HG02623 (cell line): Measurements from ENCODE around the gene MYLK4.
"Not testable (repeated sequence)": the region's sequence is repeated elsewhere in the genome, so short reads cannot be mapped to it uniquely, and the experiment has no call there.

ENCODE experiments used
- ATAC-seq: cut with Tn5 transposase; IDR thresholded peaks from one replicate; pipeline ENCODE4 v1.9.1; 2021; ENCODE audit warnings: moderate library complexity; ENCODE audit not compliant: unreplicated experiment

MYLK4 gene

GRCh38 chr6:2780102-2780737 lies 29.5 kb upstream of the MYLK4 start:
- no peak for ATAC-seq

- no peak for ATAC-seq
Measured at GRCh38 chr6:2777249-2777648, 26.5 kb upstream of the MYLK4 start.

GRCh38 chr6:2775003-2775402 lies 24.3 kb upstream of the MYLK4 start:
- no peak for ATAC-seq

- ATAC-seq: no peak
Measured at GRCh38 chr6:2773449-2773848, 22.7 kb upstream of the MYLK4 start.

GRCh38 chr6:2772840-2773239 lies 22.1 kb upstream of the MYLK4 start:
- ATAC-seq: no peak

GRCh38 chr6:2771079-2771478 lies 20.4 kb upstream of the MYLK4 start:
- no peak for ATAC-seq

- ATAC-seq: no peak
Measured at GRCh38 chr6:2770171-2770570, 19.4 kb upstream of the MYLK4 start.

GRCh38 chr6:2768696-2769095 lies 18.0 kb upstream of the MYLK4 start:
- ATAC-seq: no peak

GRCh38 chr6:2767657-2768524 lies 17.2 kb upstream of the MYLK4 start:
- ATAC-seq: no peak

- no peak for ATAC-seq
Measured at GRCh38 chr6:2766767-2767656, 16.3 kb upstream of the MYLK4 start.

- peak; percentile 19 for ATAC-seq
Measured at GRCh38 chr6:2765896-2766766, 15.4 kb upstream of the MYLK4 start.

GRCh38 chr6:2765166-2765895 lies 14.6 kb upstream of the MYLK4 start, which contains the start of gene WRNIP1:
TSS of gene WRNIP1 (plus strand) at chr6:2765393. CDS start at chr6:2765623, 230 bp downstream.
- peak; percentile 84 for ATAC-seq

- peak; percentile 49 for ATAC-seq
Measured at GRCh38 chr6:2764610-2765165, 14.0 kb upstream of the MYLK4 start.

GRCh38 chr6:2763876-2764540 lies 13.3 kb upstream of the MYLK4 start:
- no peak for ATAC-seq

GRCh38 chr6:2763345-2763841 lies 12.7 kb upstream of the MYLK4 start:
- ATAC-seq: no peak

- ATAC-seq: not testable (repeated sequence)
Measured at GRCh38 chr6:2762868-2763267, 12.1 kb upstream of the MYLK4 start.

- no peak for ATAC-seq
Measured at GRCh38 chr6:2760882-2761842, 10.4 kb upstream of the MYLK4 start.
